GM18868 (cell line): Measurements from ENCODE around the gene MPV17L.
"Not testable (repeated sequence)": the region's sequence is repeated elsewhere in the genome, so short reads cannot be mapped to it uniquely, and the experiment has no call there.

Source experiments
- ATAC-seq: cut with Tn5 transposase; IDR thresholded peaks from one replicate; pipeline ENCODE4 v1.9.1; 2021; ENCODE audit warnings: mild to moderate bottlenecking, moderate library complexity; ENCODE audit not compliant: unreplicated experiment

MPV17L gene

GRCh38 chr16:15407756-15408155 lies 12.2 kb downstream of the MPV17L start:
- not testable (repeated sequence) for ATAC-seq

- not testable (repeated sequence) for ATAC-seq
Measured at GRCh38 chr16:15409476-15409875, 13.9 kb downstream of the MPV17L start.

GRCh38 chr16:15415511-15415985 lies 20.0 kb downstream of the MPV17L start:
- no peak for ATAC-seq

DNA sequence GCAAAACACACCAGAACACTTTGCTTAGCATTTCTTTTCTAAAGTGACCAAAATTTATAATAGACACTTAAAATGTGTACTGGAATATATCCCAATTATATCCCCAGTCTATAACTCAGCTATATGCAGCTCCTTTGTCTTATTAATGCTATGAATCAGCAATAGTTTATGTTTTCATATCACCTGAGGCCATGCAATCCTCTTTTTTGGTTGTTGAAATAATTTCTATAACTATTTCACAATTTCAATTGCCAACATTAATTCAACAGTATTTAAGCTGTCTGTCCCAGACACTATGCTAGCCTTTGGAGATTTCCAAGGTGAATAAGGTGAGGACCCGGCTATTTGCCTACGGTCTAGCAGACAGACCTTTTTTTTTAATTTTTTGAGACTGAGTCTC lies 21.6 kb downstream of the MPV17L start:
- no peak for ATAC-seq

- ATAC-seq = no peak
Measured at GRCh38 chr16:15418206-15418605, 22.7 kb downstream of the MPV17L start.

GRCh38 chr16:15421696-15422095 lies 26.1 kb downstream of the MPV17L start:
- ATAC-seq = not testable (repeated sequence)

DNA sequence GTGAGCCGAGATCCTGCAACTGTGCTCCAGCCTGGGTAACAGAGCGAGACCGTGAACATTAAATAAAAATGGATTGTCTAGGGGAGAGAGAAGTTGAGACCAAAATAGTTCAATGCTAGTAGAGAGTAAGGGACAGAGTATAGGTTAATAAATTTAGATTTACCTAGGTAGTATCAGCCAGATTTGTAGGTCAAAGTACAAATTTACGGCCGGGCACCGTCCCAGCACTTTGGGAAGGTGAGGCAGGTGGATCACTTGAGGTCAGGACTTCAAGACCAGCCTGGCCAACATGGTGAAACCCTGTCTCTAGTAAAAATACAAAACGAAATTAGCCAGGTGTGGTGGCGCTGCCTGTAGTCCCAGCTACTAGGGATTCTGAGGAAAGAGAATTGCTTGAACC lies 26.7 kb downstream of the MPV17L start:
- no peak for ATAC-seq

DNA sequence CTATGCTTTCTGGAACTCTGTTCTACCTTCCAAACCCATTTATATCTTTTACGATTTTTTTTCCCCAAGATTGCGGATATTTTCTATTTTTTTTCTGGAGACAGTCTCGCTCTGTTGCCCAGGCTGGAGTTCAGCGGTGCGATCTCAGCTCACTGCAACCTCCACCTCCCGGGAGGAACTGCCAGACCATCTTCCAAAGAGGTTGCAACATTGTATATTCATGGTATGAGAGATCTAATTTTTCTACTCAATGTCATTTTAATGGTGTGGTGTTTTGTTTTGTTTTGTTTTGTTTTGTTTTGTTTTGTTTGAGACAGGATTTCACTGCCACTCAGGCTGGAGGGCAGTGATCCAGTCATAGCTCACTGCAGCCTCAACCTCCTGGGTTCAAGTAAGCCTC lies 30.3 kb downstream of the MPV17L start:
- ATAC-seq = no peak

GRCh38 chr16:15426796-15427195 lies 31.2 kb downstream of the MPV17L start:
- no peak for ATAC-seq

GRCh38 chr16:15427648-15428239 lies 32.2 kb downstream of the MPV17L start:
- no peak for ATAC-seq

DNA sequence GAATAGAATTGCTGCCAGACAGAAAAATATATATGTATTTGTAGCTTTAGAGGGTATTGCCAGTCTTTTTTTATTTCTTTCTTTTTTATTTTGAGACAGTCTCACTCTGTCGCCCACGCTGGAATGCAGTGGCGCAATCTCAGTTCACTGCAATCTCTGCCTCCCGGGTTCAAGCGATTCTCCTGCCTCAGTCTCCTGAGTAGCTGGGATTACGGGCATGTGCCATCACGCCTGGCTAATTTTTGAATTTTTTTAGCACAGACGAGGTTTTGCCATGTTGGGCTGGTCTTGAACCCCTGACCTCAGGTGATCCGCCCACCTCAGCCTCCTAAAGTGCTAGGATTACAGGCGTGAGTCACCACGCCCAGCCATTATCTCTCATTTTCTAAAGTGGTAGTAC lies 35.3 kb downstream of the MPV17L start:
- not testable (repeated sequence) for ATAC-seq

DNA sequence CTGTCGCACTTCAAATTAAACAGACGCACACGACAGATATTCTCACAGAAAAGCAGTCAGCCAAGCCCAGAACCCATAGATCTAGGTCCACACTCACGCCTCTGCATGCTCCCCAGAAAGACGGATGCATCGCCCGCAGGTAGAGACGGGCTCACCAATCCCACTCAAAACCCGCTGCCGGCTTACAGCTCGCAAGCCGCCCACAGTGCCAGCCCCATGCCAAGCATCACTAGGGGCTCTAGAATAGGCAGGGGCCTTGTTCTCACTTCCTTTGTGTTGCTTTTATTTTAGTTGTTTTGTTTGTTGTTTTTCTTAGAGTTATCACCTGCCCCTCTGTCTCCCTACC lies 38.5 kb downstream of the MPV17L start:
- no peak for ATAC-seq

- no peak for ATAC-seq
Measured at GRCh38 chr16:15434425-15435215, 39.1 kb downstream of the MPV17L start, which contains the start of gene BMERB1. Gene BMERB1 (plus strand): TSS chr16:15434588. CDS start chr16:15434654, 66 bp downstream.

GRCh38 chr16:15435216-15435864 lies 39.8 kb downstream of the MPV17L start:
- ATAC-seq = no peak

GRCh38 chr16:15439102-15439501 lies 43.5 kb downstream of the MPV17L start:
- ATAC-seq = no peak

DNA sequence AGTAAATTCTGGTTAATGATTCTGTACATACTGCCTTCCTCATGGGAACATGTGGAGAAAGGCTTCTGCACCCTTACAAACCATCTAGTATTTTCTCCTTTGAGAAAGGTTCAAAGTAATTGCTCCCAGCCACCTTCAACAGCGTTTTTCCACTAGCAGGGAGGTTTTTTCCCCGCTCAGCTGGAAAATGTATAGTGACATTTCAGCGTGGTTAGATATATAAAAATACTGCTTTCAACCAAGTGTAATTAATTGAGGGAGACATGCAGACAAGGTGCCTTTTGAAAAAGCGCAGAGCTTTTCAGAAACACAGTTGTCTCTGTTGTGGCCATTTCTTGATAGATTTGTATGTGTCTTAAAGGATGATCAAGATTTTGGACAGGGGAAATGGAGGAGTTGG lies 44.0 kb downstream of the MPV17L start:
- ATAC-seq = no peak

- no peak for ATAC-seq
Measured at GRCh38 chr16:15440852-15441251, 45.3 kb downstream of the MPV17L start.

DNA sequence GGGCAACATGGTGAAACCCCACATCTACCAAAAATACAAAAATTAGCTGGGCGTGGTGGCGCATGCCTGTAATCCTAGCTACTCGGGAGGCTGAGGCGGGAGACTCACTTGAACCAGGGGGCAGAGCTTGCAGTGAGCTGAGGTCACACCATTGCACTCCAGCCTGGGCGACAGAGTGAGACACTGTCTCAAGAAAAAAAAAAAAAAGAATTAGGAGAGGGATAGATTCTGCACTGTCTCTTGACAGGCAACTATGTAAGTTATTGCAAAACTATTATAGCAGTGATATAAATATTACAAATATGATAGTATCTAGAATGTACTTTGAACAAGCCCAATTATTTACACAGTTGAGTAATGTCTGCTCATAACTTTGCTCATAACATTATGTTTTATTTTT lies 46.6 kb downstream of the MPV17L start:
- not testable (repeated sequence) for ATAC-seq

GRCh38 chr16:15443753-15444152 lies 48.2 kb downstream of the MPV17L start:
- ATAC-seq = no peak

- no peak for ATAC-seq
Measured at GRCh38 chr16:15444264-15444663, 48.7 kb downstream of the MPV17L start.

DNA sequence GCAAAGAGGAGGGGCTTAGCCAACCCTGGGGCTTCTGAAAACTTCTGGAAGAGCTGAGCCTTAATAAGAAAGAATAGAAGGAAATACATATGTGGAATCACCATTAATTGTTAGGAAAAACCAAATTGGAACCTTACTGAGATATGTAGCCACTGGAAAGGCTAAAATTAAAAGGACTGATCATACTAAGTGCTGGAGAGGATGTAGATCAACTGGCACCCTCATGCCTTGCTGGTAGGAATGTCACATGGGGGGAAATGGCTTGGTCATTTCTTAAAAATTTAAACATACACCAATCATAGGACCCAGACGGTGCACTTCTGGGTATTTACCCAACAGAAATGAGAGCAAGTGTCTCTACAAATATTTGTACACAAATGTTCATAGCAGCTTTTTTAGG lies 49.9 kb downstream of the MPV17L start:
- ATAC-seq = no peak

DNA sequence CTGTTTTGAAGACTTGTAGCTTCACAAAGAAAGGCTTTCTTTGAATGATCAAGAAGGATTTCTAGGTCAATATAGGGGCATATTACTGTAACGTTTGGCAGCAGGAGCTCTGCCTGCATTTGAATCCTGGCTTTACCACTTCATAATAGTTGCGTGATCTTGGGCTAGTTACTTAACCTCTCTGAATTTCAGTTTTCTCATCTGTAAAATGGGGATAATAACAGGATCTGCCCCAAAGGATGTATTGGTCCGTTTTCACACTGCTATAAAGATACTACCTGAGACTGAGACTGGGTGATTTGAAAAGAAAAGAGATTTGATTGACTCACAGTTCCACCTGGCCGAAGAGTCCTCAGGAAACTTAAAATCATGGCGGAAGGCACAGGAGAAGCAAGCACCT lies 51.3 kb downstream of the MPV17L start:
- no peak for ATAC-seq
